T-cell (primary cell): Measurements from ENCODE around the gene GP1BA. TPM values are rescaled to one million over a fixed set of nuclear protein-coding genes. Genes with fewer than 3 reads are reported as not detected.

Experiments used
- ATAC-seq, 4 experiments: fragments of 200-7000 bp in 3 of 4; fragments of 150-1000 bp in 1 of 4; cut with Tn5 transposase; replicated peaks in 1 of 4; 1 replicate in 3 of 4; 2 replicates in 1 of 4; pipeline ENCODE4 v1.10.0; 2021; ENCODE audit warnings: moderate library complexity in 3 of 4, mild to moderate bottlenecking in 2 of 4, moderate number of reproducible peaks in 1 of 4
- CTCF ChIA-PET, 2 donors: fragments of 300-600 bp; sonication (Branson Sonifier 250); formaldehyde crosslinking; loops; one replicate each; lab custom pipeline; 2022; ENCODE audit warnings: antibody characterized with exemption in 2 of 2; lab: Charles Lee
- POLR2A ChIA-PET, 2 donors: fragments of 300-600 bp; sonication (Branson Sonifier 250); formaldehyde crosslinking; loops; one replicate each; lab custom pipeline; 2022; ENCODE audit warnings: antibody characterized with exemption in 2 of 2; lab: Charles Lee
- DNase-seq, 35 experiments: peaks; one replicate each; pipeline versions ENCODE4 v3.0.0 to v3.0.0-alpha.2; 2013 to 2023
- H3K27ac ChIP-seq: one replicate; pipeline ENCODE4 v1.5.1; 2013; ENCODE audit warnings: low read length
- H3K27me3 ChIP-seq, 2 experiments: replicated peaks in 1 of 2; 1 replicate in 1 of 2; 2 replicates in 1 of 2; pipeline versions ENCODE4 v1.6.1 to v1.7.0; 2013; ENCODE audit warnings: low read length in 1 of 2, mixed read lengths in 1 of 2; ENCODE audit not compliant: control insufficient read depth in 2 of 2, insufficient read depth in 2 of 2; ENCODE audit errors: extremely low read depth in 1 of 2
- H3K36me3 ChIP-seq, 2 donors: 1 replicate in 1 of 2; 2 replicates in 1 of 2; pipeline versions ENCODE4 v1.6.1 to v1.7.0; 2013; ENCODE audit warnings: low read length in 1 of 2; ENCODE audit not compliant: control insufficient read depth in 2 of 2, insufficient read depth in 1 of 2; ENCODE audit errors: extremely low read depth in 1 of 2
- H3K4me1 ChIP-seq, 2 experiments: 1 replicate in 1 of 2; 2 replicates in 1 of 2; pipeline versions ENCODE4 v1.6.1 to v1.7.0; 2013; ENCODE audit warnings: low read length in 2 of 2, mixed read lengths in 1 of 2; ENCODE audit not compliant: insufficient read depth in 2 of 2, control insufficient read depth in 1 of 2; ENCODE audit errors: extremely low read depth in 1 of 2
- H3K4me3 ChIP-seq, 2 donors: 1 replicate in 1 of 2; 2 replicates in 1 of 2; pipeline versions ENCODE4 v1.5.1 to v1.7.0; 2013; ENCODE audit warnings: mild to moderate bottlenecking in 2 of 2, low read length in 1 of 2, moderate library complexity in 1 of 2; ENCODE audit not compliant: control insufficient read depth in 1 of 2; ENCODE audit errors: extremely low read depth in 1 of 2
- H3K9me3 ChIP-seq: 2 replicates; pipeline ENCODE4 v1.7.0; 2013
- H3K27ac Mint-ChIP-seq, 2 donors: one replicate each; pipeline ENCODE4 v1.8.0; 2020 to 2021; ENCODE audit warnings: mild to moderate bottlenecking in 2 of 2, mixed read lengths in 2 of 2
- H3K27me3 Mint-ChIP-seq, 2 donors: one replicate each; pipeline ENCODE4 v1.8.0; 2021 to 2022; ENCODE audit warnings: mixed read lengths in 2 of 2
- H3K36me3 Mint-ChIP-seq: one replicate; pipeline ENCODE4 v1.8.0; 2021; ENCODE audit warnings: mixed read lengths
- H3K4me1 Mint-ChIP-seq, 3 donors: one replicate each; pipeline ENCODE4 v1.8.0; 2020 to 2022; ENCODE audit warnings: mixed read lengths in 3 of 3, mild to moderate bottlenecking in 1 of 3
- H3K4me3 Mint-ChIP-seq, 3 donors: one replicate each; pipeline ENCODE4 v1.8.0; 2020 to 2022; ENCODE audit warnings: mild to moderate bottlenecking in 3 of 3, mixed read lengths in 3 of 3, moderate library complexity in 3 of 3
- H3K9me3 Mint-ChIP-seq, 3 donors: one replicate each; pipeline ENCODE4 v1.8.0; 2020 to 2022; ENCODE audit warnings: mixed read lengths in 3 of 3
- WGBS: methylation state at CpG from one replicate; pipeline ENCODE4 v1.1.5; 2013; ENCODE audit warnings: missing lambda C conversion rate; ENCODE audit not compliant: insufficient coverage; 5-methylcytosine and 5-hydroxymethylcytosine counted together
- total RNA-seq, 35 experiments: library from RNA in 6 of 35; stranded (reverse) in 6 of 35; fragments of 120-200 nt in 1 of 35; gene quantifications; one replicate each; pipeline versions ENCODE4 v1.2.1 to v1.2.4 and lab custom pipeline; 2013 to 2026

Gene GP1BA
- total RNA-seq, 5 donors from 2014 or later (not counting 1 experiment from before 2014, with no cell fraction given) = 0.40 TPM; not detected in 4

DNA sequence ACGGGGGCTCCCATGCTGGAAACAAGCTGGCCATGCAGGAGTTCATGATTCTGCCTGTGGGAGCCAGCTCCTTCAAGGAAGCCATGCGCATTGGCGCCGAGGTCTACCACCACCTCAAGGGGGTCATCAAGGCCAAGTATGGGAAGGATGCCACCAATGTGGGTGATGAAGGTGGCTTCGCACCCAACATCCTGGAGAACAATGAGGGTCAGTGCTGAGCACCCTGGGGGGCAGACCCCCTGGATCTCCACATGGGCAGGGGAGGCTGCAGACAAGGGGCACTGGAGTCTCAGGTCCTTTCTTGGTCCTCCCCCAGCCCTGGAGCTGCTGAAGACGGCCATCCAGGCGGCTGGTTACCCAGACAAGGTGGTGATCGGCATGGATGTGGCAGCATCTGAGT is 23.0 kb downstream of the GP1BA start:
- H3K4me1 ChIP-seq = peaks cover 0 to 15% of the 10 kb centered on the region in 2 experiments
- no peak for ATAC-seq
- Mint-ChIP-seq H3K4me1 (peaks cover 19 to 24% (median 20%) of the 10 kb centered on the region in 3 donors), H3K27ac (no peak overlapping the region), H3K9me3 (no peaks in the 10 kb centered on the region), H3K27me3 (no peaks in the 10 kb centered on the region), H3K4me3 (no peak overlapping the region), H3K36me3 (no peaks in the 10 kb centered on the region)
- no peaks in the 10 kb centered on the region for H3K27me3 ChIP-seq
- no peak for DNase-seq
- WGBS = 100% methylated on average over 4 of the region's 8 CpGs
- no peak overlapping the region for H3K4me3 ChIP-seq
- peaks cover 7 to 11% of the 10 kb centered on the region in 2 donors for H3K36me3 ChIP-seq
- no peak overlapping the region for H3K27ac ChIP-seq
- ChIA-PET POLR2A (interaction anchor here in 1 of 2 donors (0.6 kb wide), 1 partner anchor 1197 kb away, joined by 12 read pairs; no protein-coding TSS in a partner anchor), CTCF (interaction anchor here (0.6 to 0.7 kb wide), 4 partner anchors 46 to 1942 kb away, joined by 3 to 7 read pairs (median 4); no protein-coding TSS in a partner anchor)
- H3K9me3 ChIP-seq = no peaks in the 10 kb centered on the region

DNA sequence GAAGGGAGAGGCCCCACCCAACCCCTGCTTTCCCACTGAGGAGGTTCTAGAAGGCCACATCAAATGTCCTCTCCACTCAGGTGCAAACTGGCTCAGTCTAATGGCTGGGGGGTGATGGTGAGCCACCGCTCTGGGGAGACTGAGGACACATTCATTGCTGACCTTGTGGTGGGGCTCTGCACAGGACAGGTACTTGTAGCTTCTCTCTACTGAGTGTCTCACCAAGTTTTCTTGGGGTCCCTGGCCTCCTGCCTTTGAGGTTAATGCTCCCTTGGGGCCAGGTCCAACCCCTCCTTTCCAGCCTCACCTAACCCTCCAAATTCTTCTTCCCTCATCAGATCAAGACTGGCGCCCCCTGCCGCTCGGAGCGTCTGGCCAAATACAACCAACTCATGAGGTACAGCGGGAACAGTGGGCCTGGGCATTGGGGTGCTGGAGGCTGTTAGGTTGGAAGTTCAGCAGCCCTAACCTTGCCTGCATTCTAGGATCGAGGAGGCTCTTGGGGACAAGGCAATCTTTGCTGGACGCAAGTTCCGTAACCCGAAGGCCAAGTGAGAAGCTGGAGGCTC is 24.5 kb downstream of the GP1BA start:
- ATAC-seq (peak in 1 of 4 experiments; percentile 32), DNase-seq (peak in 17 of 35 experiments; percentile 17 to 55 (median 36))
- WGBS = 90% methylated on average over 8 of the region's 10 CpGs
- Histone ChIP-seq H3K27ac (no peak overlapping the region), H3K27me3 (no peaks in the 10 kb centered on the region), H3K4me3 (no peak overlapping the region), H3K9me3 (no peaks in the 10 kb centered on the region), H3K4me1 (peaks cover 0 to 2% of the 10 kb centered on the region in 2 experiments), H3K36me3 (peaks cover 7 to 19% of the 10 kb centered on the region in 2 donors)
- Mint-ChIP-seq H3K36me3 (peaks cover 6% of the 10 kb centered on the region), H3K27me3 (no peaks in the 10 kb centered on the region), H3K27ac (peak overlapping the region in 1 of 2 donors; percentile 34), H3K4me3 (no peak overlapping the region), H3K4me1 (peaks cover 8 to 12% (median 9%) of the 10 kb centered on the region in 3 donors), H3K9me3 (no peaks in the 10 kb centered on the region)
- ChIA-PET CTCF (interaction anchor here (0.7 to 1.8 kb wide), 2 partner anchors 11 to 24 kb away, joined by 3 read pairs; partner anchors contain the start of gene SPAG7 (in 1 of the 2)), POLR2A (no interaction called here)

DNA sequence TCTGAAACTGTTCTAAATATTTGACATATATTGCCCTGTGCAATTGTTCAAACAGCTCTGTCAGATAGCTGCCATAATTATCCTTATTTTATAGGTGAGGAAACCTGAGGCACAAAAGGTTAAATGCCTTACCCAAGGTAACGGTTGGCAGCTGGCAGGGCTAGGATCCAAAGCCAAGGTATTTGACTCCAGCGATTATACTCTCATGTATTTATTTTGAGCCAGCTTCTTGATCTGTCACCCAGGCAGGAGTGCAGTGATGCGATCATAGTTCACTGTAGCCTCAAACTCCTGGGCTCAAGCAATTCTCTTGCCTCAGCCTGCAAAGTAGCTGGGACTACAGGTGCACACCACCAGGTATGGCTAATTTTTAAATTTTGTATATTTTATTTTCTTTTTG is 26.0 kb downstream of the GP1BA start:
- Mint-ChIP-seq H3K4me3 (no peak overlapping the region), H3K9me3 (no peaks in the 10 kb centered on the region), H3K36me3 (peaks cover 9% of the 10 kb centered on the region), H3K27ac (no peak overlapping the region), H3K27me3 (no peaks in the 10 kb centered on the region), H3K4me1 (peaks cover 8 to 12% (median 9%) of the 10 kb centered on the region in 3 donors)
- Histone ChIP-seq H3K4me3 (no peak overlapping the region), H3K36me3 (peaks cover 7 to 21% of the 10 kb centered on the region in 2 donors), H3K27me3 (no peaks in the 10 kb centered on the region), H3K9me3 (no peaks in the 10 kb centered on the region), H3K27ac (no peak overlapping the region), H3K4me1 (peaks cover 0 to 2% of the 10 kb centered on the region in 2 experiments)
- ATAC-seq = no peak
- ChIA-PET CTCF (interaction anchor here in 1 of 2 donors (0.6 to 1.8 kb wide), 2 partner anchors 9 to 17 kb away, joined by 3 read pairs; partner anchors contain the start of gene SPAG7), POLR2A (no interaction called here)
- DNase-seq = no peak
- WGBS = 100% methylated on average over 2 of the region's 3 CpGs

DNA sequence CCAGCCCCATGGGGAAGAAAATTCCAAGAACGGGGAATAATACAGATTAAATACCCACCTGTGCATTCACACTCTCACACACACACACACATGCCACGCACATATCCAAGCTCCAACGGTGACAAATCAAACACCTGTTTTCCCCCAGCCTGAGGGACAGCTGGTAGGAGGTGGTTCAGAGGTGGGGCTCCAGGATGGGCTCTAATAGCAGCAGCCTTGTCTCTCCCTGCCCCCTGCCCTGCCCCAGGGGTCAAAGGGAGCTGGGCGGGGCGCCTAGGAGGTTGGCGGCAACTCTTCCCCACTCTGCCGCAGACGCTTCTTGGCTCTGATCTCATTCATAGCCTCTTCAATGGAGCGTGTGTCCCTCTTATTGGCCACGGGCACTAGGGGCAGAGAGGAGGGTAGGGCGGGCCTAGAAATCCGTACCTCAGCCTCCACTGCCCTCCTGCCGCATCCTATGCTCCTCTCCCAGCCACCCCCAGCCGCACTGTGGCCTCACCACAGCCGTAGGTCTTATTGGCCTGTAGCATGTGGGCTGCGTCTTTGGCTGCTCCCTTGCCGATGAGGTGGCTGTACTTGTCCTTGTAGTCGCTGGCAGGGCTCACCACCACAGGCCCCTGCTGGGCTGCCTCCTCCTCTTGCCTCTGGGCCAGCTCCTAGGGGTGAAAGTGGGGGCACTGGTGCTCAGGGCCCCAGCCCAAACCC is 27.3 kb downstream of the GP1BA start:
- peaks cover 0 to 2% of the 10 kb centered on the region in 2 experiments for H3K4me1 ChIP-seq
- no peak for ATAC-seq
- H3K36me3 ChIP-seq = peaks cover 7 to 21% of the 10 kb centered on the region in 2 donors
- 88% methylated on average over 4 of the region's 18 CpGs for WGBS
- no peaks in the 10 kb centered on the region for H3K27me3 ChIP-seq
- Mint-ChIP-seq H3K4me3 (no peak overlapping the region), H3K4me1 (peaks cover 8 to 12% (median 9%) of the 10 kb centered on the region in 3 donors), H3K36me3 (peaks cover 9% of the 10 kb centered on the region), H3K9me3 (no peaks in the 10 kb centered on the region), H3K27ac (no peak overlapping the region), H3K27me3 (no peaks in the 10 kb centered on the region)
- ChIA-PET CTCF (no interaction called here), POLR2A (interaction anchor here in 1 of 2 donors (0.6 kb wide), 1 partner anchor 1945 kb away, joined by 3 read pairs; no protein-coding TSS in a partner anchor)
- DNase-seq = no peak
- no peaks in the 10 kb centered on the region for H3K9me3 ChIP-seq
- H3K4me3 ChIP-seq = no peak overlapping the region
- no peak overlapping the region for H3K27ac ChIP-seq

DNA sequence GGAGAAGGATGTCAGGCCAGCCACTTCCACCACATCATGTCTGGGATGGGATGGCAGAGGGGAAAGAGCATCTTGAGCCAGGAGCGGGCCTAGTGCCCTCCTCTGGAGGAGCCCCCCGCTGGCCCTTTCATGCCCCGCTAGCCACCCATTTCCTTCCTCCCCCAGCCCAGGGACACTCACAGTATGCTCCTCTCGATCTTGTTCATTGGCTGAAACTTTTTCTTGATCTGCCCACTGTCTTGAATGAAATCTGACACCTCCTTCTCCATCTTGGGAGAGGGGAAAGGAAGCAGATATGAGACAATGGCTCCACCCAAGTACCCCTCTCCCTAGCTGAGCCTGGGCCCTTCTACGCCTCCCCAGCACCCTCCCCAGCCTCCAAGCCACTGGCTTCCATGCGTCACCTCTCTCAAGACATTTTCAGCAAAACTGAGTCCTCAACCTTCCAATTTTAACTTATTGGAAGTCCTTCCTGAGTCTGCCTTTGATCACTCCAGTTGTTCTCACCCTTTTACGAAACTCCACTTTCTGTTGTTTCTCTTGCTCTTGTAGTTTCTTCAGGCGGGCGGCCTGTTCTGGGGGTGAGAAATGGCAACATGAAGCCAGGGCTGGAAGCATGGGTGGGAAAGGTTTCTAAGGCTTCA is 28.3 kb downstream of the GP1BA start:
- Histone ChIP-seq H3K9me3 (no peaks in the 10 kb centered on the region), H3K4me3 (no peak overlapping the region), H3K27ac (no peak overlapping the region), H3K4me1 (peaks cover 0 to 2% of the 10 kb centered on the region in 2 experiments), H3K36me3 (peaks cover 7 to 21% of the 10 kb centered on the region in 2 donors), H3K27me3 (no peaks in the 10 kb centered on the region)
- 95% methylated on average over 4 of the region's 9 CpGs for WGBS
- ChIA-PET POLR2A (no interaction called here), CTCF (interaction anchor here in 1 of 2 donors (0.7 kb wide), 1 partner anchor 84 kb away, joined by 6 read pairs; no protein-coding TSS in a partner anchor)
- Mint-ChIP-seq H3K36me3 (peaks cover 12% of the 10 kb centered on the region), H3K27ac (no peak overlapping the region), H3K4me1 (peaks cover 9 to 16% (median 13%) of the 10 kb centered on the region in 3 donors), H3K9me3 (no peaks in the 10 kb centered on the region), H3K27me3 (no peaks in the 10 kb centered on the region), H3K4me3 (no peak overlapping the region)
- DNase-seq (no peak), ATAC-seq (no peak)
